Neutrophil (primary cell): ENCODE data around the gene OR4L1.
"Not testable (repeated sequence)": the region's sequence is repeated elsewhere in the genome, so short reads cannot be mapped to it uniquely, and the experiment has no call there.

Experiments used
- H3K27ac ChIP-seq: fragments of 200-600 bp; sonication (generic); 2 replicates; pipeline ENCODE4 v1.5.1; 2016; ENCODE audit warnings: mild to moderate bottlenecking, moderate library complexity
- H3K27me3 ChIP-seq: fragments of 200-600 bp; sonication (generic); 2 replicates; pipeline ENCODE4 v1.6.0; 2016; ENCODE audit warnings: mild to moderate bottlenecking
- H3K36me3 ChIP-seq: fragments of 200-600 bp; sonication (generic); 2 replicates; pipeline ENCODE4 v1.5.1; 2017
- H3K4me1 ChIP-seq, 2 experiments: fragments of 200-600 bp in 1 of 2; sonication (generic) in 1 of 2; 1 replicate in 1 of 2; 2 replicates in 1 of 2; pipeline versions ENCODE4 v1.5.1 to v1.6.1; 2013 to 2016; ENCODE audit warnings: low read depth in 1 of 2, low read length in 1 of 2, mild to moderate bottlenecking in 1 of 2, moderate library complexity in 1 of 2; ENCODE audit not compliant: control insufficient read depth in 1 of 2, insufficient read depth in 1 of 2
- H3K4me3 ChIP-seq, 2 experiments: fragments of 200-600 bp in 1 of 2; sonication (generic) in 1 of 2; 1 replicate in 1 of 2; 2 replicates in 1 of 2; pipeline ENCODE4 v1.5.1; 2013 to 2016; ENCODE audit warnings: low read depth in 1 of 2, low read length in 1 of 2, mild to moderate bottlenecking in 1 of 2, moderate library complexity in 1 of 2
- H3K9me3 ChIP-seq: fragments of 200-600 bp; sonication (generic); 2 replicates; pipeline ENCODE4 v1.5.1; 2016
- CTCF ChIP-seq: fragments of 200-600 bp; sonication (generic); IDR thresholded peaks from 2 replicates; pipeline ENCODE4 v1.5.1; 2016; ENCODE audit warnings: antibody characterized with exemption

Gene OR4L1

GRCh38 chr14:20044243-20044642 is 15.6 kb upstream of the OR4L1 start:
- no peaks in the 10 kb centered on the region for H3K36me3 ChIP-seq
- no peaks in the 10 kb centered on the region for H3K4me1 ChIP-seq
- H3K9me3 ChIP-seq = no peaks in the 10 kb centered on the region
- no peaks in the 10 kb centered on the region for H3K27me3 ChIP-seq
- no peak for TF ChIP-seq CTCF
- H3K4me3 ChIP-seq = no peak overlapping the region
- no peak overlapping the region for H3K27ac ChIP-seq

GRCh38 chr14:20048202-20048601 is 11.6 kb upstream of the OR4L1 start:
- TF ChIP-seq CTCF = no peak
- H3K4me3 ChIP-seq = no peak overlapping the region
- H3K4me1 ChIP-seq = no peaks in the 10 kb centered on the region
- H3K9me3 ChIP-seq = no peaks in the 10 kb centered on the region
- no peaks in the 10 kb centered on the region for H3K27me3 ChIP-seq
- no peak overlapping the region for H3K27ac ChIP-seq
- H3K36me3 ChIP-seq = no peaks in the 10 kb centered on the region

GRCh38 chr14:20092050-20092449 is 32.2 kb downstream of the OR4L1 start:
- Histone ChIP-seq H3K27me3 (peaks cover 7% of the 10 kb centered on the region), H3K9me3 (no peaks in the 10 kb centered on the region), H3K36me3 (no peaks in the 10 kb centered on the region), H3K4me3 (no peak overlapping the region), H3K27ac (no peak overlapping the region), H3K4me1 (peaks cover 0 to 19% of the 10 kb centered on the region in 2 experiments)
- TF ChIP-seq CTCF = no peak

- H3K27me3 ChIP-seq = peaks cover 7% of the 10 kb centered on the region
- TF ChIP-seq CTCF = no peak
- H3K27ac ChIP-seq = no peak overlapping the region
- no peaks in the 10 kb centered on the region for H3K36me3 ChIP-seq
- H3K4me3 ChIP-seq = no peak overlapping the region
- peaks cover 0 to 19% of the 10 kb centered on the region in 2 experiments for H3K4me1 ChIP-seq
- H3K9me3 ChIP-seq = no peaks in the 10 kb centered on the region
These were observed 33.6 kb downstream of the OR4L1 start for GRCh38 chr14:20093442-20093841.

GRCh38 chr14:20098926-20099770 is 39.3 kb downstream of the OR4L1 start:
- H3K36me3 ChIP-seq, H3K9me3 ChIP-seq, H3K27me3 ChIP-seq, H3K27ac ChIP-seq, H3K4me1 ChIP-seq, H3K4me3 ChIP-seq: not testable (repeated sequence)

- TF ChIP-seq CTCF = no peak
- Histone ChIP-seq H3K27ac (no peak within 1 kb of the TSS), H3K4me1 (no peaks in the 10 kb centered on the region), H3K4me3 (no peak within 1 kb of the TSS), H3K9me3 (no peaks in the 10 kb centered on the region), H3K27me3 (no peaks in the 10 kb centered on the region), H3K36me3 (no peaks in the 10 kb centered on the region)
These were observed 50.6 kb downstream of the OR4L1 start, which contains the start of gene OR4K17 for GRCh38 chr14:20110438-20110837. OR4K17 (plus strand) TSS chr14:20110739; CDS start chr14:20117500, 6,761 bp downstream.
